GM10248 (cell line): ENCODE data around the gene PCDHB5.
"Not testable (repeated sequence)": the region's sequence is repeated elsewhere in the genome, so short reads cannot be mapped to it uniquely, and the experiment has no call there.

Experiments used
- CTCF ChIA-PET: fragments of 300-600 bp; sonication (Branson Sonifier 250); formaldehyde crosslinking; extraction: SDS; loops from one replicate; lab custom pipeline; 2021; ENCODE audit warnings: antibody characterized with exemption; lab: Yijun Ruan, JAX
- POLR2A ChIA-PET: fragments of 350-650 bp; sonication (Branson Sonifier 250); formaldehyde crosslinking; extraction: SDS; loops from one replicate; lab custom pipeline; 2020; ENCODE audit warnings: antibody characterized with exemption; lab: Yijun Ruan, JAX
- DNase-seq: peaks from one replicate; pipeline ENCODE4 v3.0.0; 2012; ENCODE audit errors: extremely low spot score
- TF ChIP-seq, protein P1 (sequence below): IDR thresholded peaks from 2 replicates; pipeline ENCODE4 v1.5.1; 2012; ENCODE audit warnings: mild to moderate bottlenecking, low read depth; ENCODE audit errors: extremely low read depth, missing control alignments, control extremely low read depth

PCDHB5 gene

GRCh38 chr5:141149812-141150211 is 14.8 kb downstream of the PCDHB5 start, which contains the start of gene PCDHB6:
PCDHB6 (plus strand) TSS chr5:141150057; CDS start chr5:141150258, 201 bp downstream.
- DNase-seq, result no peak
- POLR2A ChIA-PET, result no interaction called here
- CTCF ChIA-PET, result no interaction called here
- TF ChIP-seq, protein P1, sequence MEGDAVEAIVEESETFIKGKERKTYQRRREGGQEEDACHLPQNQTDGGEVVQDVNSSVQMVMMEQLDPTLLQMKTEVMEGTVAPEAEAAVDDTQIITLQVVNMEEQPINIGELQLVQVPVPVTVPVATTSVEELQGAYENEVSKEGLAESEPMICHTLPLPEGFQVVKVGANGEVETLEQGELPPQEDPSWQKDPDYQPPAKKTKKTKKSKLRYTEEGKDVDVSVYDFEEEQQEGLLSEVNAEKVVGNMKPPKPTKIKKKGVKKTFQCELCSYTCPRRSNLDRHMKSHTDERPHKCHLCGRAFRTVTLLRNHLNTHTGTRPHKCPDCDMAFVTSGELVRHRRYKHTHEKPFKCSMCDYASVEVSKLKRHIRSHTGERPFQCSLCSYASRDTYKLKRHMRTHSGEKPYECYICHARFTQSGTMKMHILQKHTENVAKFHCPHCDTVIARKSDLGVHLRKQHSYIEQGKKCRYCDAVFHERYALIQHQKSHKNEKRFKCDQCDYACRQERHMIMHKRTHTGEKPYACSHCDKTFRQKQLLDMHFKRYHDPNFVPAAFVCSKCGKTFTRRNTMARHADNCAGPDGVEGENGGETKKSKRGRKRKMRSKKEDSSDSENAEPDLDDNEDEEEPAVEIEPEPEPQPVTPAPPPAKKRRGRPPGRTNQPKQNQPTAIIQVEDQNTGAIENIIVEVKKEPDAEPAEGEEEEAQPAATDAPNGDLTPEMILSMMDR, result no peak

- TF ChIP-seq, protein P1, result no peak
- CTCF ChIA-PET, result no interaction called here
- POLR2A ChIA-PET, result no interaction called here
- DNase-seq, result no peak
Measured at GRCh38 chr5:141150224-141150992, 15.4 kb downstream of the PCDHB5 start.

GRCh38 chr5:141150993-141151325 is 16.0 kb downstream of the PCDHB5 start:
- ChIA-PET POLR2A (no interaction called here), CTCF (no interaction called here)
- TF ChIP-seq, protein P1, result no peak
- DNase-seq, result no peak

DNA sequence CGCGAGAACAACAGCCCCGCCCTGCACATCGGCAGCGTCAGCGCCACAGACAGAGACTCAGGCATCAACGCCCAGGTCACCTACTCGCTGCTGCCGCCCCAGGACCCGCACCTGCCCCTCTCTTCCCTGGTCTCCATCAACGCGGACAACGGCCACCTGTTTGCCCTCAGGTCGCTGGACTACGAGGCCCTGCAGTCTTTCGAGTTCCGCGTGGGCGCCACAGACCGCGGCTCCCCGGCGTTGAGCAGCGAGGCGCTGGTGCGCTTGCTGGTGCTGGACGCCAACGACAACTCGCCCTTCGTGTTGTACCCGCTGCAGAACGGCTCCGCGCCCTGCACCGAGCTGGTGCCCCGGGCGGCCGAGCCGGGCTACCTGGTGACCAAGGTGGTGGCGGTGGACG is 16.6 kb downstream of the PCDHB5 start:
- CTCF ChIA-PET, POLR2A ChIA-PET, DNase-seq: not testable (repeated sequence)

DNA sequence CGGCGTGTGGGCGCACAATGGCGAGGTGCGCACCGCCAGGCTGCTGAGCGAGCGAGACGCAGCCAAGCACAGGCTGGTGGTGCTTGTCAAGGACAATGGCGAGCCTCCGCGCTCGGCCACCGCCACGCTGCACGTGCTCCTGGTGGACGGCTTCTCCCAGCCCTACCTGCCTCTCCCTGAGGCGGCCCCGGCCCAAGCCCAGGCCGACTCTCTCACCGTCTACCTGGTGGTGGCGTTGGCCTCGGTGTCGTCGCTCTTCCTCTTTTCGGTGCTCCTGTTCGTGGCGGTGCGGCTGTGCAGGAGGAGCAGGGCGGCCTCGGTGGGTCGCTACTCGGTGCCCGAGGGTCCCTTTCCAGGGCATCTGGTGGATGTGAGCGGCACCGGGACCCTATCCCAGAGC is 17.1 kb downstream of the PCDHB5 start:
- POLR2A ChIA-PET, CTCF ChIA-PET, DNase-seq: not testable (repeated sequence)

DNA sequence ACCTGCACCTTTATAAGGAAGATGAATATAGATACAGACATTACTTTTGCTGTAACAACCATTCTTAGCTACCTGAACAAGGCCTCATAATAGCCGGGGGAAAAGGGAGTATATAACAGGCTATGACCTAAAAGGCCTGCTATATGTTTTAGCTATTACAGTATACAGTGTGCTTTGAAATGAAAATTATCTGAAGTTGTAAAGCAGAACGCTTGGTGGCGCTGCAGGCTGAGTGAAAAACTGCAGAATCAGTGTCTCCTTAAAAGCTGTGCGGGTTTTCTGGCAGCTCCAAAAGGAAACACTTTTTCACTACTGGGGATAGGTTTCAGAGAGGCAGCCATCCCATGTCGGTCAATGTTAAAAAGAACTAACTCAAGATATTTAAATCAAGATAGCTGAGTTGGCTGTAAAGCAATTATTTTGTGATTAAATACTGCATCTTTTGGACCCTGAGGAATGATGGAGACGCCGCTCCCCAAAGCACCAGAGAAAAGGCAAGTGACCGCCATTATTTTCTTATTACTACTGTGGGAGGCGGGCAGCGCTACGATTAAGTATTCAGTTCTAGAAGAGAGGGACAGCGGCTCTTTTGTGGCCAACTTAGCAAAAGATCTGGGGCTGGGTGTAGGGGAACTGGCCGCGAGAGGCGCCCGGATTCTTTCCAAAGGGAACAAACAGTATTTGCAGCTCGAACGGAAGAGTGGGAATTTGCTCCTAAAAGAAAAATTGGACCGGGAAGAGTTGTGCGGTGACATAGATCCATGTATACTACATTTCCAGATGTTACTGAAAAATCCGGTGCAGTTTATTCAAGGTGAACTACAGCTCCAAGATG is 20.8 kb downstream of the PCDHB5 start:
- CTCF ChIA-PET, result interaction anchor here (2.2 kb wide), 1 partner anchor 11 kb away, joined by 7 read pairs; no protein-coding TSS in a partner anchor
- TF ChIP-seq, protein P1, result no peak
- DNase-seq, result no peak
- POLR2A ChIA-PET, result no interaction called here

GRCh38 chr5:141157356-141157755 is 22.4 kb downstream of the PCDHB5 start:
- POLR2A ChIA-PET, CTCF ChIA-PET, DNase-seq: not testable (repeated sequence)

GRCh38 chr5:141157901-141158300 is 22.9 kb downstream of the PCDHB5 start:
- CTCF ChIA-PET, POLR2A ChIA-PET: not testable (repeated sequence)

More at GRCh38 chr5:141157901-141158300, 22.9 kb downstream of the PCDHB5 start:
- DNase-seq, result not testable (repeated sequence)
